ENCODE measurements around the gene KIAA1671.

GRCh38 chr22:25193130-25193529, 240.6 kb downstream of the KIAA1671 start:
- TF ChIP-seq, protein P1, sequence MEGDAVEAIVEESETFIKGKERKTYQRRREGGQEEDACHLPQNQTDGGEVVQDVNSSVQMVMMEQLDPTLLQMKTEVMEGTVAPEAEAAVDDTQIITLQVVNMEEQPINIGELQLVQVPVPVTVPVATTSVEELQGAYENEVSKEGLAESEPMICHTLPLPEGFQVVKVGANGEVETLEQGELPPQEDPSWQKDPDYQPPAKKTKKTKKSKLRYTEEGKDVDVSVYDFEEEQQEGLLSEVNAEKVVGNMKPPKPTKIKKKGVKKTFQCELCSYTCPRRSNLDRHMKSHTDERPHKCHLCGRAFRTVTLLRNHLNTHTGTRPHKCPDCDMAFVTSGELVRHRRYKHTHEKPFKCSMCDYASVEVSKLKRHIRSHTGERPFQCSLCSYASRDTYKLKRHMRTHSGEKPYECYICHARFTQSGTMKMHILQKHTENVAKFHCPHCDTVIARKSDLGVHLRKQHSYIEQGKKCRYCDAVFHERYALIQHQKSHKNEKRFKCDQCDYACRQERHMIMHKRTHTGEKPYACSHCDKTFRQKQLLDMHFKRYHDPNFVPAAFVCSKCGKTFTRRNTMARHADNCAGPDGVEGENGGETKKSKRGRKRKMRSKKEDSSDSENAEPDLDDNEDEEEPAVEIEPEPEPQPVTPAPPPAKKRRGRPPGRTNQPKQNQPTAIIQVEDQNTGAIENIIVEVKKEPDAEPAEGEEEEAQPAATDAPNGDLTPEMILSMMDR (IDR thresholded peaks at IDR 0.05) = no peak
- no peak for TF ChIP-seq POLR2A (IDR thresholded peaks at IDR 0.05)
